Measurements from ENCODE around the gene GET4.

Gene GET4

GRCh38 chr7:874031-874749 is 2.2 kb upstream of the GET4 start:
- peak overlapping the region; percentile 74 for H3K27ac ChIP-seq
- TF ChIP-seq CTCF (conservative IDR thresholded peaks at IDR 0.05): no peak

DNA sequence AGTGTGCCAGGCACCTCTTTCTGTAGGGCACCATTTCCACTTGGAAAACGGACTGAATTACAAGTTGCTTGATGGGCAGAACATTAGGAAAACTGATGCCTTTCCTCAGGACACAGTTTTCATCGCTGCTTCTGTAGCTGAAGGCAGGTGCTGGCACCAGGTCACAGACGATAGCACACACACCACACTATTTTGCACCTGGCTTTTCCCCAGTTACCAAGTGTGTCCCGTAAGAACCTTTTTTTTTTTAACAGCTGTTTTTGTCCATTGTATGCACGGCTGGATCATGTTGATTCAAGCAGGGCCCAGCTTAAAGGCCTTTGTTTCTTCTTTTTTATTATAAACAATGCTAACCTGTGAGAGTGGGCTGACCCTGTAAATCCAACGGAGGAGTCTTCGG is 1.3 kb upstream of the GET4 start:
- H3K27ac ChIP-seq: peak overlapping the region; percentile 74
- no peak for TF ChIP-seq CTCF (conservative IDR thresholded peaks at IDR 0.05)

DNA sequence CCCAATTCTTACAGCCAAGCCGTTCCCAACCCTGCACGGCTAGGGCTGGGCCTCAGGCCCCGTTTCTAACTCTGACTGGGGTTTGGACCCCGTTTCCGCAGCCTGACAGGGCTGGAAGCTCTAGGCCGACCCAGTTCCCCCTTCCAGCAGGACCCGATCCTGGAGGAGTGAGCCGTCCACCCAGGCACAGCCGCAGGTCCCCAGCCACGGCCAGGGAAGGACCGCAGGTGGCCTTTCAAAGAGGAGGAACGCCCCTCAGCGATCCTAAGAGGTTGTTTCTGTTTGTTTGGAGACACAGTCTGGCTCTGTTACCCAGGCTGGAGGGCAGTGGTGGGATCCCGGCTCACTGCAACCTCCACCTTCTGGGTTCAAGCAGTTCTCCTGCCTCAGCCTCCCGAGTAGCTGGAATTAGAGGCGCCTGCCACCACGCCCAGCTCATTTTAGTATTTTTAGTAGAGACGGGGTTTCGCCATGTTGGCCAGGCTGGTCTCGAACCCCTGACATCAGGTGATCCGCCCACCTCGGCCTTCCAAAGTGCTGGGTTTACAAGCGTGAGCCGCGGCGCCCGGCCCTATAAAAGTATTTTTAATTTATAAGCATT is 778 bp upstream of the GET4 start:
- no peak for TF ChIP-seq CTCF (conservative IDR thresholded peaks at IDR 0.05)
- H3K27ac ChIP-seq: peak overlapping the region; percentile 74

DNA sequence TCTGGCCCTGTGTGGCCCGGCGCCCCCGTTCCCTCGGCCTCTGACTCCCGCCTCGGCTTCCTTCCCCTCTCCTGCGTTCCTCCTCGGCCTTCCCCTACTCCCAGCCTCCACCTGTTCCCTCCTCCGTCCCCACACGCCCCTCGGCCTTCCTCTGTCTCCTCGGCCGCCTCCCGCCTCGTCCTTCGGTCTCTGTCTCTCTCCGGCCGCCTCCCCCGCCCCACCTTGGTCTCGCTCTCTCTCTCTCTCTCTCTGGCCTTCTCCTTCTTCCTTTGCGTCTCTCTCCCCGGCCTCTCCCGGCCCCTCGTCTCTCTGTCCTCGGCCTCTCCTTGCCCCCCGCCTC is 588 bp downstream of the GET4 start:
- H3K27ac ChIP-seq: peak overlapping the region; percentile 88
- no peak for TF ChIP-seq CTCF (conservative IDR thresholded peaks at IDR 0.05)

DNA sequence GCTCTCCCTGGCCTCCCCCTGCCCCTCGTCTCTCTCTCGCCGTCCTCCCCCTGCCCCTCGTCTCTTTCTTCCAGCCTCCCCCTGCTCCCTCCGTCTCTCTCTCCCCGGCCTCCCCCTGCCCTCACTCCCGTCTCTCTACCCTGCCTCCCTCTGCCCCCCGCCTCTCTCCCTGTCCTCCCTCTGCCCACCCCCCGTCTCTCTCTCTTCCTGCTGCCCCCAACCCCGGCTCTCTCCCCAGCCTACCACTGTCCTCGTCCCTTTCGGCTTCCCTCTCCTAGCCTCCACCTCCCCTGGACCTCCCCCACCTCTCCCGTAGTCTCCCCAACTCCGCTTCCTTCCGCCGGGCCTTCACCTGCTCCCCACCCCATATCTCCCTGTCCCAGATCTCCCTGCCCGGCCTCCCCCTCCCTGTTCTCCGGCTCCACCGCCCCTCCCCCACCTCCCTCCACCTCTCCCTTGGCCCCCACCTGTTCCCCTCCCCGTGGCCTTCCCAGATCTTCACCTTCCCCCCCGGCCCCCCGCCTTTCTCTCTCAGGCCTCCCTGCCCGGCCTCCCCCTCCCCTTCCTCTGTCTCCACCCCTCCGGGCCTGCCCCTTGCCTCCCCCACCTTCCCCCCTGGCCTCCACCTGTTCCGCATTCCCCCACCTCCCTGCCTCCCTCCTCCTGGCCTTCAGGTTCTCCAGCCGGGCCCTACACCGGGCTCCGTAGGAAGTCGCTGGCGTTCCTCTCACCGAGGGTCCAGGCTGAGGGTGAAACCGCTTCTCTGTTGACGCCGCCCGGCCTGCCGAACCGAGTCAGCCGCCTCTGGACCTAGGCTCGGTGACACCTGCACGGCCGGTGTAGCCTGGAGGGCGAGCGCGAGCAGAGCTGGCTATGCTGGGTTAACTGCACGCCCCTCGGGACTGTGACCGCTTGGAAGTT is 1.2 kb downstream of the GET4 start:
- no peak for TF ChIP-seq CTCF (conservative IDR thresholded peaks at IDR 0.05)

GRCh38 chr7:879093-879492 is 2.7 kb downstream of the GET4 start:
- H3K27ac ChIP-seq: peak overlapping the region; percentile 88
- no peak for TF ChIP-seq CTCF (conservative IDR thresholded peaks at IDR 0.05)

More for the DNA sequence above, 1.2 kb downstream of the GET4 start:
- peak overlapping the region; percentile 88 for H3K27ac ChIP-seq

DNA sequence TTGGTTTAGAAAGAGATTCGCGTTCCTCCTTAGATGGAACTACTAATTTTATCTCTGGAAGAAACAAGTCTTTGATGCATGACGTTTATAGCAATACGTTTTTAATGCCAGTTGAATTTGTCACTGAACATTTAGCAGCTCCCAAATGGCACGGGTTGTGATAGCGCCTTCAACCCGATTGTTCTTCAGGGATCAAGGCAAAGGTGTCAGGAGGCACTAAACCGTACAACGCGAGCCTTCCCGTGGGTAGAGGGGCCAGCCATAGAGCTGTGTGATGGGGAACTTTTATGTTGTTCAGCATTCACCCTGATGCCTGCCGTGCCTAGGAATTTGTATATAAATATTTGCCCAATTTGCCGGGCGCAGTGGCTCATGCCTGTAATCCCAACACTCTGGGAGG is 3.4 kb downstream of the GET4 start:
- peak overlapping the region; percentile 88 for H3K27ac ChIP-seq
- TF ChIP-seq CTCF (conservative IDR thresholded peaks at IDR 0.05): no peak

Measured in VCaP (cell line).